Large intestine (tissue), 3 donors: Measurements from ENCODE around the gene OR2A42. TPM values are rescaled to one million over a fixed set of nuclear protein-coding genes. Genes with fewer than 3 reads are reported as not detected.
"Not testable (repeated sequence)": the region's sequence is repeated elsewhere in the genome, so short reads cannot be mapped to it uniquely, and the experiment has no call there.

Source experiments
- DNase-seq, 2 donors: peaks; one replicate each; pipeline versions ENCODE4 v3.0.0 to v3.0.0-alpha.2; 2013
- H3K27ac ChIP-seq: one replicate; pipeline ENCODE4 v1.5.1; 2013; ENCODE audit warnings: low read length
- H3K27me3 ChIP-seq: 2 replicates; pipeline ENCODE4 v1.6.1; 2013; ENCODE audit warnings: low read length; ENCODE audit not compliant: control insufficient read depth, insufficient read depth
- H3K36me3 ChIP-seq: 2 replicates; pipeline ENCODE4 v1.6.1; 2013; ENCODE audit warnings: low read length; ENCODE audit not compliant: control insufficient read depth, insufficient read depth
- H3K4me1 ChIP-seq: one replicate; pipeline ENCODE4 v1.6.1; 2013; ENCODE audit warnings: low read length; ENCODE audit not compliant: control insufficient read depth, insufficient read depth
- H3K4me3 ChIP-seq: one replicate; pipeline ENCODE4 v1.5.1; 2013; ENCODE audit warnings: low read length
- H3K9me3 ChIP-seq: one replicate; pipeline ENCODE4 v1.6.1; 2013; ENCODE audit warnings: mild to moderate bottlenecking, low read depth, low read length, moderate library complexity; ENCODE audit not compliant: control insufficient read depth
- WGBS: methylation state at CpG from one replicate; pipeline ENCODE4 v1.1.5; 2013; ENCODE audit warnings: low lambda C conversion rate; ENCODE audit not compliant: insufficient coverage; 5-methylcytosine and 5-hydroxymethylcytosine counted together
- polyA plus RNA-seq: library from polyadenylated mRNA; unstranded; fragments of 120-200 nt; gene quantifications from one replicate; pipeline ENCODE4 v1.2.1, GENCODE V29; 2013

Gene OR2A42
- polyA plus RNA-seq, 1 donor, result 0.34 TPM

DNA sequence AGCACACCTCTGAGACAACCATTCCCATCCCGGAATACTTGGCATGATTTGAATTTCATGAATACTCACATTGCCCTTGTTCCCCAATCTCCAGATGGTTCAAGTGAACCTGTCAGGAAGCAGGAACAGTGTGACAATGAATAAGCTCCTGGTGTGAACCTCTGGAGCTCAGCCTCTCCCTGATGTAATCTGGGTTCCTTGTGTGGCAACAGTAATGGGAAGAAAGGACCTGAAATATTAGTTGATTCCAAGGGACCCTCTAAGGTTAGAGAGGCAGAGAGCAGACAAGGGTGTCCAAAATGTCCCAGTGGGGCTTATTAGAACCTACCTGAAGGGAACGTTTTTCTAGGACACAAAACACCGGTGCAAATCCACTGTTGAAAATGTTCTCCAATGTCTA, 16.7 kb upstream of the OR2A42 start:
- DNase-seq, result peak in 1 of 2 donors; percentile 7
- Histone ChIP-seq H3K27me3 (no peaks in the 10 kb centered on the region), H3K4me1 (no peaks in the 10 kb centered on the region), H3K36me3 (no peaks in the 10 kb centered on the region), H3K4me3 (no peak overlapping the region), H3K9me3 (no peaks in the 10 kb centered on the region), H3K27ac (no peak overlapping the region)
- WGBS, result 100% methylated on average over 1 of the region's 3 CpGs

DNA sequence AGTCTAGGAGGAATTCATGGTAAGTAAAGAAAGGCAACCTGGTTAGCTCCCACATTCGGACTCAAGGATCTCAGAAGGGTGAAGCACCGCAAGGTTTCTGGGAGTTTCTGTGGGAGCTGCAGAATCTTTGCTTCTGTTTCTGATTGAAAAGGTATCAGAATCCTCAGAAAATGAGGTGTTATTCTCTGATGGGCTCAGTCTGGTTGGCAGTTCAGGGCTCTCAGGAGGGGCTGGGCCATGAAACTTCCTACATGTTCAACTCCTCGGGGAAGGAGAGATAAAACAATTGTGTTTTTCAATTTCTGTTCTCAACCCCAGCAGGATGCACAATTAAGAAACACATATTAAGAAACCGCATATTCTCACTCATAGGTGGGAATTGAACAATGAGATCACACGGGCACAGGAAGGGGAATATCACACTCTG, 16.1 kb upstream of the OR2A42 start:
- Histone ChIP-seq H3K4me1 (no peaks in the 10 kb centered on the region), H3K27ac (no peak overlapping the region), H3K36me3 (no peaks in the 10 kb centered on the region), H3K9me3 (no peaks in the 10 kb centered on the region), H3K27me3 (no peaks in the 10 kb centered on the region), H3K4me3 (no peak overlapping the region)
- 100% methylated on average over 2 of the region's 5 CpGs for WGBS
- peak in 1 of 2 donors; percentile 1 for DNase-seq

DNA sequence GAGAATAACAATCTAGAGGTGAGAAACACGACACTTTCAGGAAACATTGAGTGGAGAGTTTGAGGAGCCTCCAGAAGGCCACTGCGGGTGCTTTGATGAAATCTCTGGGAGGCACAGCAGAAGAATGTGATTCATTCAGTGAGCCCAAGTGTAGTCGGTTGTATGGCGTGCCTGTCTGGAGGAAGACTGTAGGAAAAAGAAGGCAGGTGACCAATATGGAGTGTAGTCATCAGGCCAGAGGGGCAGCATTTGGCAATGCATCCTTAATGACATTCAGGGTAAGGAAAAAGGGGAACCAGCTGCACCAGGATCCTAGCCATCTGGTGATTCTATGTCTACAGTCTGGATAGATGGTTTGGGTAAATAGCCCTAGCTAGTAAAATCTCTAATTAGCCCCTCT, 12.9 kb upstream of the OR2A42 start:
- not testable (repeated sequence) for H3K4me1 ChIP-seq, DNase-seq, H3K27me3 ChIP-seq, H3K9me3 ChIP-seq, H3K4me3 ChIP-seq, H3K36me3 ChIP-seq, H3K27ac ChIP-seq
- WGBS, result no CpG with 5 or more reads among the region's 4 CpGs

DNA sequence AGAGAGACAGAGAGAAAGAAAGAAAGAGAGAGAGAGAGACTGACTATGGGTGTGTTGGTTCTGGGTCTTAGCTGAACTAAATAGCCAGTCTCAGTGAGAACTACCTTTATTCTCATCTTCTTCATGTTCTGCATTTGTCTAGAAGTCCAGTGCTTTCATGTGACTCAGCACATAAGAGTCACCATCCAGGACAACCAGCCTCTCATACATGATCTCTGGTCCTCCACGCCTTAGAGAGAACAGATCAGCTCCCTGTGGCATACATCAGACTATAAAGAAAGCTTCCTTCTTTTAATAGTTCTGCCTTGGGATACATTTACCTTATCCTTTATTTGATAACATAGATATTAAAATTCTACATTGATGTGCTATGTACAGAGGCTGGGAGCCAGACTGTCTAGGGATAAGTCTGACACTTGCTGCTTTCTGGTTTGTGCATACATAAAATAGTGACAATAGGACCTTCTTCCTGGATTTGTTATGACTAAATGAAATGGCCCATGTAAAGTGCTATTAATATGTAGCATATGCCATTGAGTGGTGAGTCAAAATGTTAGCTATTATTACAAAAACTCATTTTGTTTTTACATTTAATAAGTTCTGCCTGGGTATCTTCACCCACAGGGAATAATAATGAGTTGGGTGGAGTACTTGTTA, 8.4 kb upstream of the OR2A42 start:
- H3K27ac ChIP-seq, DNase-seq, H3K4me1 ChIP-seq, H3K9me3 ChIP-seq, H3K36me3 ChIP-seq, H3K4me3 ChIP-seq, H3K27me3 ChIP-seq: not testable (repeated sequence)
- WGBS, result no CpG with 5 or more reads among the region's 1 CpG

DNA sequence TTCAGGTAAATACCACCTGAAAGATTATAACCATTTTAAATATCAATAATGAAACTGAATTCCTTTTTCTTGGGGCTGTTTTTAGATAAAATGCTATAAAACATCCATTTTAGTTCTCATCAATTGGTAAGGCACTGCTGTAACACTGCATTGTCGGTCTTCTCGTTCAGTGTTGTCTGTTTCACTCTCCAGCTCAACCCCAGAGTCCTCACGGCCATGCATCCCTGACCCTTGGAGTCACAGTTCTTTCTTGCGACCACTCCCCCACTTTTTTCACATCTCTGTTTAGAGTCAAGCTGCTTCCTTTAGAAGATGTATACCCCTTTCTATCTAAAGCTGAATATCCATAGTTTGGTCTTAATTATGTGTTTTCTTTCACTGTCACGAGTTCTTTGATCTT, 7.6 kb upstream of the OR2A42 start:
- H3K4me1 ChIP-seq, H3K4me3 ChIP-seq, DNase-seq, H3K27ac ChIP-seq, H3K27me3 ChIP-seq, H3K36me3 ChIP-seq, H3K9me3 ChIP-seq: not testable (repeated sequence)
- WGBS, result no CpG with 5 or more reads among the region's 5 CpGs

DNA sequence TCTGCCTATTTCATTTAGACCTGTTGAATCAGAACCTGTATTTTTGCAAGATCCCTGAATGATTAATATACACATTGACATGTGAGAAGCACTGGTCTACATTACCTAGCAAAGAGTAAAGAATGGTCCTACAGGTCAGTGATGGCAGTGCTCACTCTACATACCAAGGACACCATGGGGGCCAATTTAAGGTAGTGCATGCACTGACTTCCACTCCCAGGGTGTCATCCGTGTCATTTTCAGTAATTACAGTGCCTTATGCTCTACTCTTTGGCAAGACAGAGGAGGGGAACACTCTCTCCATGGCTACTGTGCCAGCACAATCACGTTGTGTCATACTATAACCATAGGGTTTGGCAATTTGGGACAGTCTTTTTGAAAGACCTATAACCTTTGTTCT, 6.0 kb upstream of the OR2A42 start:
- not testable (repeated sequence) for H3K36me3 ChIP-seq, H3K9me3 ChIP-seq, H3K4me3 ChIP-seq, H3K27me3 ChIP-seq, H3K4me1 ChIP-seq, H3K27ac ChIP-seq, DNase-seq
- no CpG with 5 or more reads among the region's 2 CpGs for WGBS

DNA sequence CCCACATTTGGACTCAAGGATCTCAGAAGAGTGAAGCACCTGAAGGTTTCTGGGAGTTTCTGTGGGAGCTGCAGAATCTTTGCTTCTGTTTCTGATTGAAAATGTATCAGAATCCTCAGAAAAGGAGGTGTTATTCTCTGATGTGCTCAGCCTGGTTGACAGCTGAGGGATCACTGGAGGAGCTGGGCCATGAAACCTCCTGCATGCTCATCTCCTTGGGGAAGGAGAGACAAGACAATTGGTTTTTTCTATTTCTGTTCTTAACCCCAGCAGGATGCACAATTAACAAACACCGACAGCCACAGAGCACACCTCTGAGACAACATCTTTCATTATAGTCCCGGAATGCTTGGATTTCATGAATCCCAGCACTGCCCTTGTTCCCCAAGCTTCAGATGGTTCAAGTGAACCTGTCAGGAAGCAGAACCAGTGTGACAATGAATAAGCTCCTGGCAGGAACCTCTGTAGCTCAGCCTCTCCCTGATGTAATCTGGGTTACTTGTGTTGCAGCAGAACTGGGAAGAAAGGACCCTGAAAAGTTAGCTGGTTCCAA, 799 bp downstream of the OR2A42 start:
- no CpG with 5 or more reads among the region's 2 CpGs for WGBS
- H3K9me3 ChIP-seq, H3K4me1 ChIP-seq, H3K27ac ChIP-seq, H3K4me3 ChIP-seq, H3K36me3 ChIP-seq, H3K27me3 ChIP-seq, DNase-seq: not testable (repeated sequence)

DNA sequence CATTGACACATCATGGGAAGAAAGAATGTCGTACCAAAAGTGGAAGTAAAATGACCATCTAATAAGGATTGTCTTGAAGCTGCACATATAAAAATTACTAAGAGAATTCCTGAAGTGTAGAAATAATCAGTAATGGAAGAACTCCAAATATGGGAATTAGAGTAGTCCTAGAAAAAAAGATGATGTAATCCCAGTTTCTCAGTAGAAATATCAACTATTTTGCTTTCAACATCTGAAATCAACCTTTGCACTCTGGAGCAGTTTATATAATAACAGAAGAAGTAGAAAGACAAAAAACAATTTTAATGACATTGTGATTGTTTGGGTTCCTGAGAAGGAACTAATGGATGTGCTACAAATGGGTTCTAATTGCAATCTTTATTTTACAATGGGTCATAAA, 6.4 kb downstream of the OR2A42 start:
- WGBS, result no CpG with 5 or more reads among the region's 1 CpG
- not testable (repeated sequence) for DNase-seq, H3K27me3 ChIP-seq, H3K4me1 ChIP-seq, H3K27ac ChIP-seq, H3K4me3 ChIP-seq, H3K9me3 ChIP-seq, H3K36me3 ChIP-seq

DNA sequence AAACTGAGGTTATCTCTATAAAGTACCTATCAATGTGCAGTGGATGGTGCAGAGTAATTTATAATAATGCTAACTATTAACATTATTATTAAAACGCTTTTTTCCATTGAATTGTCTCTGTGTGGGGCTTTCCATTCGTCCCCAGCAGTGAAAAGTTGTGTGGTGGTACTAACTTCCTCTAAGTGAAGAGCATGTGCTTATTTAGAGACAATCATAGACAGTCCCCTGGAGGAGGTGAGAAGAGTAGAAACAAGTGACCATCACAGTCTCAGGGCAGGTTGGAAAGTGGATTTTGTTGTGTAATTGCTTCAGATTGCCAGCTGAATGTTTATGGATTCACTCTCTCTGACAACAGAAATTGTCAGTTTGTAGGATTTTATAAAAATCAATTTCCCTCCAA, 8.4 kb downstream of the OR2A42 start:
- not testable (repeated sequence) for H3K4me1 ChIP-seq, H3K9me3 ChIP-seq, H3K4me3 ChIP-seq, DNase-seq, H3K27ac ChIP-seq, H3K36me3 ChIP-seq, H3K27me3 ChIP-seq
- WGBS, result no CpG with 5 or more reads among the region's 2 CpGs

DNA sequence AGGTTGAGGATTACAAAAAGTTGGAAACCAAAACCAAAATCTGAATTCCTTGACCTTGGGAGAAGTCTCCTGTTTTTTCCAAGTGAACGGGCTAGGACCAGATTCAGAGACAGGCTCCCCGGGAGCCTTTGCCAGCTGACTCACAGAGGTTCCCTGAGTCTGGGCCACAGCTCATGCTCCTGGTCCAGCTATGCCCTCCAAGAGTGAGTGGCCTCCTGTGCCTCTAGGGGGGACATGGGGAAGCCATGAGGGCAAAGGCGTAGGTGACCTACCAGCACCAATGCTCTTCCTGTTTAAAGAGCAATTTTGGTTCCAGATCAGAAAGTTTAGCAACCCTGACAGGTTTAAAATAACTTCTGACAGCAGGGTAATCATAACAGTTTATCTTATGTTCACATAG, 10.6 kb downstream of the OR2A42 start:
- WGBS, result no CpG with 5 or more reads among the region's 3 CpGs
- H3K27me3 ChIP-seq, H3K27ac ChIP-seq, DNase-seq, H3K4me1 ChIP-seq, H3K9me3 ChIP-seq, H3K36me3 ChIP-seq, H3K4me3 ChIP-seq: not testable (repeated sequence)

DNA sequence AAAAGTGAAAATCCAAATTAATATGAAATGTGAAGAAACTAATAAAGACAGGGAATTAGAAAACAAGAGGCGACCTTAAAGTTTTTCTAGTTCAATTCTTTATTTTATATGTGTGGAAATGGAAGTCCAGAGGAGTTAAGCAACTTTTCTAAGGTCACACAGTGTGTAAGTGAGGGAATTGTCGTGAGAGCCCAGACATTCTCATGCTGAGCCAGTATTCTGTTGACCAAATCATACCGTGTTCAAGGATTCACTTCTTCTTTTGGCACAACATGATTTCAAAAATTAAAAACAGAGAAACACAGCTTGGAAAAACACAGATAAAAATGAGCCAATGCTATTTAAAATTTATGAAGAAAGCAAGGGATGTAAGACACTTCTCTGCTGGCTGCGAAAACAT, 12.5 kb downstream of the OR2A42 start:
- not testable (repeated sequence) for H3K36me3 ChIP-seq, H3K4me3 ChIP-seq, H3K27me3 ChIP-seq, H3K27ac ChIP-seq, H3K9me3 ChIP-seq, H3K4me1 ChIP-seq, DNase-seq
- no CpG with 5 or more reads among the region's 4 CpGs for WGBS
